ENCODE measurements around the gene STK4.

Gene STK4

GRCh38 chr20:44966030-44966961 is at the start of gene STK4:
Gene STK4 (plus strand): TSS chr20:44966512. CDS start chr20:44966569, 57 bp downstream.
- Mint-ChIP-seq H3K36me3 (ENCODE audit: low read depth) (no peaks in the 10 kb centered on the region), H3K27me3 (ENCODE audit: low read depth, poor library complexity) (peaks cover 6% of the 10 kb centered on the region), H3K9me3 (peaks cover 3% of the 10 kb centered on the region)

DNA sequence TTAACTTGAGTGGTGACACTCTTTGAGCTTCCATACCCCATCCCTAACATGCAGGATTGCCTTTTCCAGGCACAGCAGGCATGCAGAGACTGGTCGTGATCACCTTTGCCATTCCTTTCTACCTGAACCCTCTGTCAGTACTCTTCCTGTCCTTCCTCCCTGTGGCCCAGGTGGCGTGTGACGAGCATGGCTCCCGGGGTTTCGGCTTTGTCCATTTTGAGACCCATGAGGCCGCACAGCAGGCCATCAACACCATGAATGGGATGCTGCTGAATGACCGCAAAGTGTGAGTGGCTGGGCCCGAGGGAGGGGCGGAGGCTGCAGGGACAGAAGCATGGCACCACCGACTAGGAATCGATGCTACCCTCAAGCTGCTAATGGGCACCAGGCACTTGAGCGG is 49.7 kb upstream of the STK4 start:
- no peaks in the 10 kb centered on the region for H3K9me3 Mint-ChIP-seq
- no peak for DNase-seq
- no peak overlapping the region for H3K27ac Mint-ChIP-seq
- H3K36me3 Mint-ChIP-seq (ENCODE audit: low read depth) = peaks cover 43% of the 10 kb centered on the region
- TF ChIP-seq, protein P1, sequence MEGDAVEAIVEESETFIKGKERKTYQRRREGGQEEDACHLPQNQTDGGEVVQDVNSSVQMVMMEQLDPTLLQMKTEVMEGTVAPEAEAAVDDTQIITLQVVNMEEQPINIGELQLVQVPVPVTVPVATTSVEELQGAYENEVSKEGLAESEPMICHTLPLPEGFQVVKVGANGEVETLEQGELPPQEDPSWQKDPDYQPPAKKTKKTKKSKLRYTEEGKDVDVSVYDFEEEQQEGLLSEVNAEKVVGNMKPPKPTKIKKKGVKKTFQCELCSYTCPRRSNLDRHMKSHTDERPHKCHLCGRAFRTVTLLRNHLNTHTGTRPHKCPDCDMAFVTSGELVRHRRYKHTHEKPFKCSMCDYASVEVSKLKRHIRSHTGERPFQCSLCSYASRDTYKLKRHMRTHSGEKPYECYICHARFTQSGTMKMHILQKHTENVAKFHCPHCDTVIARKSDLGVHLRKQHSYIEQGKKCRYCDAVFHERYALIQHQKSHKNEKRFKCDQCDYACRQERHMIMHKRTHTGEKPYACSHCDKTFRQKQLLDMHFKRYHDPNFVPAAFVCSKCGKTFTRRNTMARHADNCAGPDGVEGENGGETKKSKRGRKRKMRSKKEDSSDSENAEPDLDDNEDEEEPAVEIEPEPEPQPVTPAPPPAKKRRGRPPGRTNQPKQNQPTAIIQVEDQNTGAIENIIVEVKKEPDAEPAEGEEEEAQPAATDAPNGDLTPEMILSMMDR (IDR thresholded peaks at IDR 0.05) = no peak
- H3K27me3 Mint-ChIP-seq (ENCODE audit: low read depth, poor library complexity) = no peaks in the 10 kb centered on the region
- H3K4me3 Mint-ChIP-seq = no peak overlapping the region
- H3K4me1 Mint-ChIP-seq = peaks cover 10% of the 10 kb centered on the region

More at GRCh38 chr20:44966030-44966961, at the start of gene STK4:
- TF ChIP-seq, protein P1 (IDR thresholded peaks at IDR 0.05) = no peak
- peak; percentile 95 for DNase-seq
- Mint-ChIP-seq H3K4me3 (peak within 1 kb of the TSS; percentile 99), H3K27ac (no peak within 1 kb of the TSS), H3K4me1 (peaks cover 45% of the 10 kb centered on the region)

- TF ChIP-seq, protein P1 (IDR thresholded peaks at IDR 0.05) = no peak
- no peak overlapping the region for H3K4me3 Mint-ChIP-seq
- H3K27me3 Mint-ChIP-seq (ENCODE audit: low read depth, poor library complexity) = no peaks in the 10 kb centered on the region
- H3K36me3 Mint-ChIP-seq (ENCODE audit: low read depth) = peaks cover 41% of the 10 kb centered on the region
- peaks cover 3% of the 10 kb centered on the region for H3K4me1 Mint-ChIP-seq
- no peak for DNase-seq
- H3K9me3 Mint-ChIP-seq = no peaks in the 10 kb centered on the region
- no peak overlapping the region for H3K27ac Mint-ChIP-seq
Observed at GRCh38 chr20:44917399-44917798, 48.9 kb upstream of the STK4 start.

DNA sequence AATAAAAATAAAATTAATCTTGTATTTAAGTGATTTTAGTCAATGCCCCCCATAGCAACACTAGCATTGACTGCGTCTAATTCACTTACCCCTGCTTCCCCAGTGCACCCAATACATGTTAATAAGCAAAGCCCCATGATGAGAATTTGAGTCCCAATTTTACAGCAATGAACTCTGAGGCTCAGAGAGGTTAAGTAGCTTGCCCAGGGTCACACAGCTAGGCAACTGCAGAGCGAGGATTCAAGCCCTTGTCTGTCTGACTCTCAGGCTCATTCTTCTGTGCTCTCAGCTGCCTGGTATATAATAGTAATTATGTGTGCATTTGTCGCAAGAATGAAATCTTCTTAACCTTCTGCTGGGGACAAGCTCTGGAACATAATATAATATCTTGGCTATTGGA is 48.0 kb upstream of the STK4 start:
- no peaks in the 10 kb centered on the region for H3K4me1 Mint-ChIP-seq
- H3K4me3 Mint-ChIP-seq = no peak overlapping the region
- DNase-seq = no peak
- TF ChIP-seq, protein P1 (IDR thresholded peaks at IDR 0.05) = no peak
- no peaks in the 10 kb centered on the region for H3K9me3 Mint-ChIP-seq
- H3K27ac Mint-ChIP-seq = peak overlapping the region; percentile 45
- H3K36me3 Mint-ChIP-seq (ENCODE audit: low read depth) = peaks cover 39% of the 10 kb centered on the region
- H3K27me3 Mint-ChIP-seq (ENCODE audit: low read depth, poor library complexity) = no peaks in the 10 kb centered on the region

DNA sequence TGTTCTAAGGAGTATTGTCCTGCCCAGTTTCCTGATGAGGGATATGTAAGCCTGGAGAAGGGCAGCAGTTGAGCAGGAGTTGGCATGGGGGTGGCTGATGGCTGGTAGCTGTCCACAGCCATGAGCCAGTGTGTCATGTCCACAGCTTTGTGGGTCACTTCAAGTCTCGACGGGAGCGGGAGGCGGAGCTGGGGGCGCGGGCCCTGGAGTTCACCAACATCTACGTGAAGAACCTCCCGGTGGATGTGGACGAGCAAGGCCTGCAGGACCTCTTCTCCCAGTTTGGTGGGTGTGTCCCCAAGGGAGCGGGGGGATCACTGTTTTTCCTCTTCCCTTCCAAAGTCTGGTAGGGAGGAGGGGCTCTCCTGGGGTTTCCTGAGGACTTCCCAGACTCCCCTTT is 47.6 kb upstream of the STK4 start:
- H3K4me1 Mint-ChIP-seq = no peaks in the 10 kb centered on the region

More for the DNA sequence above, 47.6 kb upstream of the STK4 start:
- Mint-ChIP-seq H3K27ac (no peak overlapping the region), H3K27me3 (ENCODE audit: low read depth, poor library complexity) (no peaks in the 10 kb centered on the region), H3K4me3 (no peak overlapping the region), H3K9me3 (no peaks in the 10 kb centered on the region), H3K36me3 (ENCODE audit: low read depth) (peaks cover 34% of the 10 kb centered on the region)
- TF ChIP-seq, protein P1 (IDR thresholded peaks at IDR 0.05) = no peak
- DNase-seq = no peak
